GM11168 (cell line): ENCODE results near the gene RAD23A.

Experiments
- in situ Hi-C: fragments of 300-500 bp; cut with MboI; formaldehyde crosslinking; loops from one replicate; pipeline ENCODE4 v1.12.0; 2022; ENCODE audit warnings: low sequenced_read_pairs; ENCODE audit not compliant: unreplicated experiment

RAD23A gene

DNA sequence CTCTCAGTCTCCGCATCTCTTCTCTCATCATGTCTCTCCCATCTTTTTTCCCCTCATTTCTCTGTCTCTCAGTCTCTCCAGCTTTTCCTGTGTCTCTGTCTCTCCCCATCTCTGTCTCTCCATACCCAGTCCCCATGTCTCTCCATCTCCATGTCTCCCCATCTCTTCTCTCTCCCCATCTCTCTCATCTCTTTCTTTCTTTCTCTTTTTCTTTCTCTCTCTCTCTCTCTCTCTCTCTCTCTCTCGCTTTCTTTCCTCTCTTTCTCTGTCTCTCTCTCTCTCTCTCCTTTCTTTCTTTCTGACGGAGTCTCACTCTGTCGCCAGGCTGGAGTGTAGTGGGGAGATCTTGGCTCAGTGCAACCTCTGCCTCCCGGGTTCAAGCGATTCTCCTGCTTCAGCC lies 37.0 kb downstream of the RAD23A start:
- in situ Hi-C loops = no loop called here

DNA sequence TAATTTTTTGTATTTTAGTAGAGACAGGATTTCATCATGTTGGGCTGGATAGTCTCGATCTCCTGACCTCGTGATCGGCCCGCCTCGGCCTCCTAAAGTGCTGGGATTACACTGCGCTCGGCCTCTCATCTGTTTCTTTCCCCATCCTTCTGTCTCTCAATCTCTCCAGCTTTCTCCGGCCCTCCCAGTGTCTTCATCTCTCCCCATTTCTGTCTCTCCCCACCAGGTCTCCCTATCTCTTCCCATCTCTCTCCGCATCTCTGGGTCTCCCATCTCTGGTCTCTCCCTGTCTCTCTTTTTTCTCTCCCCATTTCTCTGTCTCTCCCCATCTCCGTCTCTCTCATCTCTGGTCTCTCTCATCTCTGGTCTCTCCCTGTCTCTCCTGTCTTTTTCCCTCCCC lies 37.4 kb downstream of the RAD23A start:
- in situ Hi-C loops = no loop called here

DNA sequence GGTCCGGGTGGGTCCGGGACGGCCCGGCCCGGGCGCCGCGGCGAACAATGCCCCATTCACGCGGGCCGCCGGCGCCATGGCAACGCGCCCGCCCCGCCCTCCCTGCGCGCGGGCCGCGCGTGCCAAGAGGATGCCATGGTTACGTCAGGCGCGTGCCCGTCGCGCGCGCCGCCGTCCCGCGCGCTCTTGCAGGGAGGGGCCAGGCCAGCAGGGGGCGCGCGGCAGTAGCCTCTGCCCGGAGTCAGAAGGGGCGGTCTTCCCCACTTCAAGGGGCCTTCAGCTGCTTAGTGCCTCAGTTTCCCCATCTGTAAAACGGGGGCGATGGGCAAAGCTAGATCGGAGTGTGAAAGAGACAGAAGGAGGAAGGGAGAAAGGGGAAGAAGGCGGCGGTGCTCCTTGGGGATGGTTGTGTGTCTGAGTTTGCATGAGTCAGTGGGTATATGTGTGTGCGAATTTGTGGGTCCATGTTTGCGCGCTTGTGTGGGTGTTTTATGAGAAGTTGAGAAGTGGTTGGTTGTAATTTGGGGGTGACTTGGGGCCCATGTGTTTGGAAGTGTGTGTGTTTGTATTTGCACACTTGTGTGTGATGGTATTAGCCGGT lies 38.0 kb downstream of the RAD23A start:
- in situ Hi-C loops = no loop called here

DNA sequence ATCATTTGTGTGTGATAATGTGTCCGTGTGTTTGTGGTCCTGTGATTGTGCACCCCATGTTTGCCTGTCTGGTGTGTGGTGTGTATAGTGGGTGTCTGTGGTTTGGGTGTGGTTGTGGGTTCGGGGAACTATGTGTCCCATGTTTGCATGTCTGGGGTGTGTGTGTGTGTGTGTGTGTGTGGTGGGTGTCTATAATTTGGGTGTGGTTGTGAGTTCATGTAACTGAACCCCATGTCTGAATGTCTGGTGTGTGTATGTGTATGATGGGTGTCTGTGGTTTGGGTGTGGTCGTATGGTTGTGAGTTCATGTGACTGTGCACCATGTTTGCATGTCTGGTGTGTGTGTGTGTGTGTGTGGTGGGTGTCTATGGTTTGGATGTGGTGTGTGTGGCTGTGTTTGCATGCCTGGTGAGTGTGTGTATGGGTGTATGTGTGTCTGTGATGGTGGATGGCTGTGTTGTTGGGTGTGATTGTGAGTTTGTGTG lies 38.5 kb downstream of the RAD23A start:
- in situ Hi-C loops = no loop called here

DNA sequence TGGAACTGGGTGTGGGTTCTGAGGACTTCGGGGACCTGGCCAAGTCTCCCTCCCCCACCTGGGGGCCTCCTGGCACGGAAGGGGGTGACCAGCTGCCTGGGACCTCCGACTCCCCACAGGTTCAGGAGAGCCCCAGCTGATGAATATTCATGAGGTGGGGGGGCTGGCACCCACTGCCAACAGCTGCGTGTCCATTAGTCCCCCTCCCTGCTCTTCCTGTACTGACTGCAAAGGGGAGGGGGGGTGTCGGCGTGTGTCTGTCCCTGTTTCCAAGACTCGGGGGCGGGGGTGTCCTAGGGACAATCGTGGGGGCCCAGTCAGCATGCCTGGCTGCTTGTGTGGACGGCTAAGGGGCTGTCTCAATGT lies 39.0 kb downstream of the RAD23A start:
- in situ Hi-C loops = no loop called here

DNA sequence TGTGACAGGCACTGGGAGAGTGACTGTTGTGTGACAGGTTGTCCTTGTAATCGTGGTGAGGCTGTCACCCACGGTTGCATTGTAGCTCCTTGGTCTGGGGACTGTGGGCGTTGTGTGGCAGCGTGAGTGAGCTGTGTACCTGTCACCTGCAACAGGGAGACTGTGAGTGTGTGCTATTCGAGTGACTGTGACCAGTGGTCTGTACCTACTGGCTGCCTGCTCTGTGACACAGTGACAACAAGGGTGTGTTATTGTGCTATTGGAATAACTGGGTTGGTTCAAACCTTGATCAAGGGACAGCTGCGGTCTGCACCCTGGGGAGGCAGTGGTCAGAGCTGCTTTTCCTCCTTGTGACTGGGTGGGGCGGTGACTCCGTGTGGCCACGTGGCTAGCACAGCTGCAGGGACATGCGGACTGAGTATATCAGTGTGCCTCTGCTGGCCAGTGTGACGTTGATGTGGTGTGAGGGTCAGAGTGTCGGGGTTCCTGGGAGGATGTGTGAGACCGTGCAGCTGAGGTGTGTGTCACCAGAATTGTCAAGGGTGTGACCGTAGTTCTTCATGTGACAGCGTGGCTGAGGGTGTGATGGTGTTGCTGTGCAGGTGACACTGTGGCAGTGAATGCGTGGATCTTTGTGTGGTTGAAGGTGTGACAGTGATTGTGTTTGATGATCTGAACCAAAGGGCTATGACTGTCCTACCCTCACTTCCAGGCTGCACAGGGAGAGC lies 39.6 kb downstream of the RAD23A start:
- in situ Hi-C loops = no loop called here

DNA sequence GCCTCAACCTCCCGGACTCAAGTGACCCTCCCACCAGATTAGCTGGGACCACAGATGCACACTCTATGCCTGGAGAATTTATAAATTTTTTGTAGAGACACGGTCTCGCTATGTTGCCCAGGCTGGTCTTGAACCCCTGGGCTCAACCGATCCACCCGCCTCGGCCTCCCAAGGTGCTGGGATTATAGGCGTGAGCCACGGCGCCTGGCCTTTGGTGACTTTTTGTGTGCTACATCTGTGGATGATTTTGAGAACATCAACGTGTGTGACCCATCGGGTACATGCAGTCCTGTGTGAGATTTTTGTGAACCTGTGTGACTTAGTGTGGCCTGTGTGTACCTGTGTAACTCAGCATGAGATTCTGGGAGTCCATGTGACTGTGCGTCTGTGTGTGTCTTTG lies 41.1 kb downstream of the RAD23A start:
- in situ Hi-C loops = no loop called here

DNA sequence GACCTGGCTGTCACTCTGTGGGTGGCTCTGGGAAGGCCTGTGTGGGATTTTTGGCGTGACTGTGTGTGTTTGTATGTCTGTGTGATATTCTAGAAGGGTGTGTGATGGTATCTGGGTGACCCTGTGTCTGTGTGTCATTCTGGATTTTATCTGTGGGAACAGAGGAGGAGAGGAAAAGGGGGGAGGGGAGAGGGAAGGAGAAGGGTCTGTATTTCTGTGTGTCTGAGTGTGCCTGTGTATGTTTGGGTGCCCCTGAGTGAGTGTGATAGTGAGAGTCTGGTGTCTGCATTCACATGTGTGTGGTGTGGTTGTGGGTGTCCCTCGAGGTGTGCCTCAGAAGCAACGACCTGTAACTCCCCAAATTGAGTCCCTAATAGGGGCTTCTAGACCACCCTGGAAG lies 41.5 kb downstream of the RAD23A start:
- in situ Hi-C loops = no loop called here

DNA sequence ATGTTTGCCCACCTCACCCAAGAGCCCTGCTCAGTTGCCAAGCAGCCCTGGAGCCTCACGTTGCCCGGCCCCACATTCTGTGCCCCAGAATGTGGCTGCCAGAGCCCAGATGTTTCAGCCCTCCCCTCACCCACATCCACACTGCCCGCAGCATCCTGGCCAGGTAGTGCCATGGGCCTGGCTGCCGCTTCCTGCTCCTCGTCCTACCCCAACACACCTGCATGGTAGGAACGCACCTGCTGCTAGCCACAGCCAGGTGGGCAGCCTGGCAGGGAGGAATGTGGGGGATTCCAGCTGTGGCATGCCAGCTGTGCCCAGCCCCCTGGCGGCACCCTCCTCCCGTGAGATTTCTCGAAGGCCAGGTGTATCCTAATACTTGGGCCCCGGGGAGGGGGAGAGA lies 42.1 kb downstream of the RAD23A start:
- in situ Hi-C loops = no loop called here

DNA sequence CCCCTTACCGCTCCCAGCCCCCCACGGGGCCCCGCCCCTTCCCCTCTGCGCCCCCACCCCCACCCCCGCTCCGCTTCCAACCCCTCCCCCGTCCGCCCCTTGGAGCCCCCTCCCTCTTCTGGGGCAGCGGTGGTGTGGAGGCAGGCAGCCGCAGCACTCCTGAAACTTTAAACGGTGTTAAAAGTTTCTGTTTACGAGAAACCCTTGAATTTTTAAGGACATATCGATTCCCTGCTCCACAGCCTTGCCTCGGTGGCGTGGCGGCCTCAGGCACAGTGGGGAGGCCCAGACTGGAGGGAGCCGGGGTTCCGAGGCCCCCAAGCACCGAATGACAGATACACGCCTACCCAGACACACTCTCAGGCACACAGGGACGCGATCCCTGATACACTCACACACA lies 44.8 kb downstream of the RAD23A start:
- in situ Hi-C loops = loop anchor here (5.0 kb wide), 1 partner anchor 42 kb away; no protein-coding TSS in a partner anchor

DNA sequence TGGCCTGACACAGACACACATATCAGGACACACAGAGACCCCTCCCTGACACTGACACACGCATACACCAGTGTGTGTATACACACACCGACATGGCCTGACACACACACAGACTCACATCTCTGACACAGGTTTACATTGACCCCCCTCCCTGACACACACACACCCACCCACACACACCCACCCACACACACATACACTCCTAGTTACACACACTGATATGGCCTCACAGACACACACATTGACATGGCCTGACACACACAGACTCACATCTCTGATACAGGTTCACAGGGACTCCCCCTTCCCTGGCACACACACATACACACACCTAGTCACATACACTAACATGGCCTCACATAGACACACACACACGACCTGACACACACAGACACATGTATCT lies 45.2 kb downstream of the RAD23A start:
- in situ Hi-C loops = loop anchor here (5.0 kb wide), 1 partner anchor 41 kb away; no protein-coding TSS in a partner anchor

DNA sequence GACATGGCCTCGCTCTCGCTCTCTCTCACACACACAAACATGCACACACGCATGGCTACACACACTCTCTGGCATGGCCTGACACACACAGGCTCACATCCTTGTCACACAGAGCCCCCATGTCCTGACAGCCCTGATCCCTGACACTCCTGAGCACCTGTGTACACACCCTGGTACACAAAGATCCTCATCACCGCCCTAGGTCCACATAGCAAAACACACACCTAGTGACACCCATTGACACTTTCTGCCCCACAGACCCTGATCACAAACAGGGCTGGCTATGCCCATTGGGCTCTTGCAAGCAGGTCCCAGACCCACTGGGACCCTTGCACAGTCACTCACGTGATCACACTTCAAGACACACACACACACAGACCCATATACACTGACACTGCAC lies 45.6 kb downstream of the RAD23A start:
- in situ Hi-C loops = loop anchor here (5.0 kb wide), 1 partner anchor 41 kb away; no protein-coding TSS in a partner anchor

DNA sequence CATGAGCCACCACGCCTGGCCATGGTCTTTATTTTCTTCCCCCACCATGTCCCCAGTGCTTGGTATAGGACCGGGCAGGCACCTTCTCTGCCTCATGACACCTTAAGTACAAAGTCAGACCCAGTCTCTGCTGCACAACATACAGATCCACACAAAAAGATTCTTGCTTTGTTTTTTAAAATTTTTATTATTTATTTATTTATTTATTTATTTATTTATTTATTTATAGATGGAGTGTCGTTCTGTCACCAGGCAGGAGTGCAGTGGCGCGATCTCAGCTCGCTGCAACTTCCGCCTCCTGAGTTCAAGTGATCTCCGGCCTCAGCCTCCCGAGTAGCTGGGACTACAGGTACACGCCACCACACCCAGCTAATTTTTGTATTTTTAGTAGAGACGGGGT lies 47.1 kb downstream of the RAD23A start:
- in situ Hi-C loops = loop anchor here (5.0 kb wide), 1 partner anchor 40 kb away; no protein-coding TSS in a partner anchor

DNA sequence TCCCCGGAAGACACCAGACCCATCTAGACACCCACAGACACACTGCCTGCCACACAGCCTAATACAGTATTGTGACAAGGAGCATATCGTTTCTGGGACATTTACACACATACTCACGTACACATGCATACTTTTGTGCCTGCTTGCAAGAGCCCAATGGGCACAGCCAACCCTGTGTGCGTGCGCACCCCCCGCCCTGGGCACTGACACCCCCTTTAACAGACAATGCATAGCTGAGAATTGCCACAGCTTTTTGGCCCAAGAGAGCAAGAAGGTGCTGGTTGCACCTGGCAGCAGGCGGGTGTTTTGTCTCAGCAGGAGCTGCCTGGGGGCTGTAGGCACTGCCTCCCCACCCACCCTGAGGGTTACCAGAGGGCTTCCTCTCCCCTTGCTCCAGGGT lies 47.9 kb downstream of the RAD23A start:
- in situ Hi-C loops = loop anchor here (5.0 kb wide), 1 partner anchor 39 kb away; no protein-coding TSS in a partner anchor

DNA sequence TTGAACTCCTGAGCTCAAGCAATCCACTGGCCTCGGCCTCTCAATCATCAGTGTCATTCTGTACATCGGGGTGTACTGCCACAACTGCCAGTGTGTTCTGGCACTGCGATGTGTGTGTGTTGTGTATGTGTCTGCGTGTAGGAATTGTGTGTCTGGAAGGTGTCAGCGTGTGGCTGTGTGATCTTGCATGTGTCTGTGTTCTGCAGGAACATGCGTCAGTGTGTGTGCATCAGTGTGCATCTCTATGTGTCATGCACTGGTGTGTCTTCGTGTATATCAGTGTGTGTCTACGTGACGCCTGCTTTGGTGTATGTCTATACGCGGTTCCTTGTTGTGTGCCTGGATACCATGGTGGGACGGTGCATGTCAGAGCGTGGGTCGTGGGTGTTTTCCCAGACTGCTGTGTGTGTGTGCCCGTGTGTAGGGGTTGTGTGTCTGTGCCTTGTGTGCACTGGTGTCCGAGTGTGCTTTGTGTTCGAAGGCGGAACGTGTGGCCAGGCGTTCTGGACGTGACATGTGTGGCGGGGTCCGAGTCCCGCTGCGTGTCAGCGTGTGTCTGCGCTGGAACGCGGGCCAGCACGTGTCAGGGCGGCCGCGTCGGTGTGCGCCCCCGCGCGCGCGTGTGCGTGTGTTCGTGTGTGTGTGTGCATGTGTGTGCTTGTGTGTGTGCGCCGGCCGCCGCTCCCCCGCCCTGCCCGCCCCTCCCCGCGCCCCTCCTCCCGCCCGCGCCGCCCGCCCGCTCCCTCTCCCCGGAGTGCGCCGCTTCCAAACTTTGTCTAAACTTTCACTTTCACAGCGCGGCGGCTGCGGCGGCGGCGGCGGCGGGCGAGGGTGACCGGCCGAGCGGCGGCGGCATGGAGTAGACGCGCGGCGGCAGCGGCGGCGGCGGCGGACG lies 49.3 kb downstream of the RAD23A start, which contains the start of gene NFIX:
Gene NFIX, plus strand, starts transcription at position 775 of the 895 bp plus-strand sequence. CDS start 363 bp downstream, outside the sequence.
- in situ Hi-C loops = loop anchor here (5.0 kb wide), 1 partner anchor 37 kb away; no protein-coding TSS in a partner anchor

DNA sequence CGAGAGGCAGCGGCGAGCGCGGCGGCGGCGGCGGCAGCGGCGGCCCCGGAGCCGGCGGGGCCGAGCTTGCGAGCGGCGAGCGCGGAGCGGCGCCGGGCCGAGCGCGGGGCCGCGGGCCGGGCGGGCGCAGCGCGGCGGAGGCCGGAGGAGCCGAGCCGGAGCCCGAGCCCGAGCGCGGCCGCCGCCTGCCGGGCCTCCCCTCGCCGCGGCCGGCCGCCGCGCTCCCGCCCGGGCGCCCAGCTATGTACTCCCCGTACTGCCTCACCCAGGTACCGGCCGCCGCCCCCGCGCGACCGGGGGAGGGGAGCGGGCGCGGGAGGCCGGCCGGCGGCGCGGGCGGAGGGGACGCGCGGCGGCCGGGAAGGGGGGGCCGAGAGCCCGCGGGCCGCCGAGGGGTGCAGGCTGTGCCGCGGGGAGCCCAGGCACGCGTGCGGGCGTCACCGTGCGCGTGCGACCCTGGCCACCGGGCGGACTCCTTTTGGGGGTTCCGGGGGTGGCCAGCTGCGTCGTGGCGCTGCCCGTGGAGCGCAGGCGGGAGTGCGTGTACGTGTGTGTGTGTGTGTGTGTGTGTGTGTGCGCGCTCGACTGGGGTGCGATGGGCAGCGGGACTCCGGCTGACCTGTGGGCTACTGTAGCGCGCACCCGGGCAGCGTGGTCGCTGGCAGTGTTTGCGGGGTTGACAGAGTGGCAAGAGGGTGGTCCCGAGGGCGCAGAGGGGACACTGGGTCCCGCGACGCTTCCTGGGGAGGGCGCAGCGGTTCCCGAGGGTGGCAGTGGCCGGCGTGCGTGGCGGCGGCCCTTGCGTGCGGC lies 50.1 kb downstream of the RAD23A start:
- in situ Hi-C loops = no loop called here

DNA sequence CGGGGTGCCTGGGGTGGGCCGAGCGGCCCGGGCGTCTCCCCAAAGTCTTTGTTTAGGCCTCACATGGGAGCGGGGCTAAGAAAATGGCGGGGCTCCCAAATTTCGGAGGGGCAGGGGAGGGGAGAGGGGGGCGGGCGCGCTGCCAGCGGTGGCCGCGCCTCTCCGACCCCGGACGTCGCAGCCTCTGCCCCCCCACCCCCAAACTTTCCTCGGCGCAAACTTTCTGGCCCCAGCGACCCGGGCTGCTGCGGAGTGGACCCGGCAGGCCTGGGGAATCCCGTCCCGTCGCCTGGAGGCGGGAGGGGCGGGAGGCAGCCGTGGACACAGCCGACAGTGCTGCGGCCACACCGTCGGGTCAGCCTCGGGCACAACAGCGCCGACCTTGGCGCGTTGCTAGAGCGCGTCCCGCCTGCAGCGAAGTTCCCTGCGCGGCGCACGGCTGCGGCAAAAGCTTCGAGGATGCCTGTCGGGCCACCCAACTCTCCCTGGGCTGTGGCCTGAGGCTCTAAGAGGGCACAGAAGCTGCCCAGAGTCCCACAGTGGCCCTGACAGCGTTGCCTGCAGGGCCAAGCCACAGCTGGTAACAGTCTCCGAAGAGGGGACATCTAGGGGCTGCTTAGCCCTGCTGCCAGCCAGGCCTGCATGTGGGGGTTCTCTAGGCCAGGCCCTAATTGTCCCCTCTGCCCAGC lies 50.9 kb downstream of the RAD23A start:
- in situ Hi-C loops = no loop called here

DNA sequence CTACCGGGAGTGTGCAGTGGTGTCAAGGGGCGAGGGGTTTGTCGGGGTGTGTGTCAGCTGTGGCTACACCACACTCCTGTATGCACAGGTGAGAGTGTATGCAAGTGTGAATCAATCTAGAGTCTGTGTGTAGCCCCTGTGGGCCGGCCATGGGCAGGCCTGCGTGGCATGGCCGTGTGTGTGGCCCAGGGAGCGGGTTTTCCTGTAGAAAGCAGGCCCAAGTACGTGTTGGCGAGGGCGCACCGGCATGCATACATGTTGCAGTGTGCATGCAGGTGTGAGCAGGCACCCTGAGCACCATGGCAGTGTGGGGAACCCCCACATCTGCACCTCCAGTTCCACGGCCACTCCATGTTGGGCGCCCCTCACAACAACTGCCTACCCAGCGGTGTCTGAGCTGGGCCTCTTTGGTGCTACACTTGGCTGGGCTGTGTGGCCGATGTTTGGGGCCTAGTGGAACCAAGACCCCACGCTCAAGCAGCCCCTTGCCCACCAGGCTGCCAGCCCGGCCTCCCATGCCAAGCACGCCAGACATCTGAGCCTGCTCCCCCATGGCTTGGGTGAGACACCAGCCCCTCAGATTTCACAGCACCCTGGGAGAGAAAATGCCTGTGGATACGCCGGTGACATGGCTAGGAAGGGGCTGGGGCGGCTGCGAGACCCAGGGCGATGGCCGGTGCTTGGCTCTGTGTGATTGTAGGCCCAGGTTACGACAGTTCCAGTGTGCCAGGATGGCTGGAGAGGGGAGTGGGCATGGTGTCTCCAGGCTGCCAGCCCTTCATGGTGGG lies 51.7 kb downstream of the RAD23A start:
- in situ Hi-C loops = no loop called here
